GM21576 (cell line): Measurements from ENCODE around the gene SAMD7.

Source experiments
- ATAC-seq: cut with Tn5 transposase; IDR thresholded peaks from one replicate; pipeline ENCODE4 v1.9.1; 2021; ENCODE audit warnings: mild to moderate bottlenecking, moderate library complexity; ENCODE audit not compliant: unreplicated experiment

The SAMD7 gene, protein sequence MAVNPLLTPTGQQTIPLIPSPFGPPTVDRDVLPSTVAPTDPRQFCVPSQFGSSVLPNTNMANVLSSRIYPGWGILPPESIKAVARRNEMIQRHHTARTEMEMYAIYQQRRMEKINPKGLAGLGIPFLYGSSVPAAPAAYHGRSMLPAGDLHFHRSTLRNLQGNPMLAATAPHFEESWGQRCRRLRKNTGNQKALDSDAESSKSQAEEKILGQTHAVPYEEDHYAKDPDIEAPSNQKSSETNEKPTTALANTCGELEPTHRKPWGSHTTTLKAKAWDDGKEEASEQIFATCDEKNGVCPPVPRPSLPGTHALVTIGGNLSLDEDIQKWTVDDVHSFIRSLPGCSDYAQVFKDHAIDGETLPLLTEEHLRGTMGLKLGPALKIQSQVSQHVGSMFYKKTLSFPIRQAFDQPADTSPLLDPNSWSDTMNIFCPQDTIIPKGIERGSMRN

GRCh38 chr3:169911272-169911671, at the start of gene SAMD7:
Gene SAMD7 (plus strand): TSS chr3:169911572. CDS start chr3:169919499, 7,927 bp downstream.
- ATAC-seq = no peak

DNA sequence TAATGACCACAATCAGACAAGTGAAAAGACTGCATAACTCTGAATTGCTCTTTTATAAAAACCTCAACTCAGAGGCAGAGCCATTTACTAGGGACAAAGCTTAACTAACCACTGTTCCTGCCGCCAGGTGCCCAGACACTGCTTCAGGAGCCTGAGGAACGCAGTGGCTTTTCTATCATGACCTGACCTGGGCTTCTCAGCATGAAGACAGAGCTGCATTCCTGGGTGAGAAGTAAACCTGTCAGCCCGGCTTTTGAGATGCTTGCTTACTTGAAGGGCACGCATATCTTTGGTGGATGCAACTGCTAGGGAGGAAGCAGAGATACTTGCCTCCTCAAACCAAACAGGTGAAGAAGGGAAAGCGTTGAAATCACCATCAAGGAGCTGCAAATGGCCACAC, 49.5 kb upstream of the SAMD7 start:
- no peak for ATAC-seq

- ATAC-seq = peak; percentile 60
These were observed 47.9 kb upstream of the SAMD7 start for GRCh38 chr3:169863458-169863899.

DNA sequence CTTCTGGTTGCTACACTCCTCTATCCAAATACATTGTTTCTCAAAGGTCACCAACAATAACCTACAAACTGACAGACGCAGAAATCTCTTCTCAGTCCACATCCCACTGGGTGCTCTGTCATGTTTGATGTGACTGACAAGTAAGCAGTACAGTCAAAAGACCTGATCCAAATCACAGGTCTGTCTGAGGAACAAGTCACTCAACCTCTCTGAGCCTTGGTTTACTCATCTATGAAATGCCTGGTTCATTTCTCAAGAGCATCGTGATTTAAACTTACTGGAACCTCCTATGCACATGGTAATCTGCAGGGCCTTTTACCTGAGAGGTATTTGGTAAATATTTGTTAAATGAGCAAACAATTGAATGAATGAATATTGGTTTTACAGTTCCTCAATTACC, 47.1 kb upstream of the SAMD7 start:
- ATAC-seq = no peak

DNA sequence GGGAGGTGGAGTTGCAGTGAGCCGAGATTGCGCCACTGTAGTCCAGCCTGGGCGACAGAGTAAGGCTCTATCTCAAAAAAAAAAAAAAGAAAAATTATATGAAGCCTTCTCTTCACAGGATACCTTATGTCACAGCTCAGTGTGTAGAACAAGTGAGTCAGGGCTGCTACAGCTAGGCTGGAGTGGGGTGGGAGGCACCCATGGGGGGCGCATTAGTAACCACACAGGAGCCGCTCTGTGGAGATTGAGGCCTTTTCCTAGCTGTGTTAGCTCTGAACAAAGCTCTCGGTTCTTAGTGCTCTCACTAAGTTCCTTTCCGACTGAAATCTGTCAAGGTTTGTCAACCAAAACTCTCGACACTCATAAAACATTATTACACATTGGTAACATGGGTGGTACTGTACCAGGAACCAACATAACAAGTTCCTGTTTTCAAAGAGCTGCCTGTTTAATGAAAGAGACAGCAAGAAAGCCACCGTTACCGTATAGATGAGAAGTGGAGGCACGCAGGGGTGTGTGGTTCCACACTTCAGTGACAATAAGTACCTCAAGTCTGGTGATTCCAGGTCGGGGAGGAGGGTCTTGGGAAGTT, 46.1 kb upstream of the SAMD7 start:
- peak; percentile 46 for ATAC-seq

- no peak for ATAC-seq
These were observed 43.7 kb upstream of the SAMD7 start for GRCh38 chr3:169867584-169868210.

DNA sequence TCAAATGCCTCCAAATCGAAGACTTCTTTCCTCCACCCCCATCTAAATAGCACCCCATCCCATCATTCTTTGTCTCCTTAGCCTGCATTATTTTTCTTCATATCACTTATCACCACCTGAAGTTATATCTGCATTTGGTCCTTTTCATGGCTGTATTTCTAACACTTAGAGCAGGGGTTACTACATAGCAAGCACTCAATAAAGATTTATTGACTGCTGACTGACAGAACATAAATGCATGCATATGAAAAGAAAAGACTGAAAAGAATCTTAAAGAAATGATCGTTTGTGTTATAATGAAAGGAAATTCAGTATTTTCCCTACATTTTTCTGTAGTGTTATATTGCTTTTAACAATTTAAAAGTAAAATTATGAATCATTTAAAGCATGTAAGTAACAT, 43.0 kb upstream of the SAMD7 start:
- no peak for ATAC-seq

DNA sequence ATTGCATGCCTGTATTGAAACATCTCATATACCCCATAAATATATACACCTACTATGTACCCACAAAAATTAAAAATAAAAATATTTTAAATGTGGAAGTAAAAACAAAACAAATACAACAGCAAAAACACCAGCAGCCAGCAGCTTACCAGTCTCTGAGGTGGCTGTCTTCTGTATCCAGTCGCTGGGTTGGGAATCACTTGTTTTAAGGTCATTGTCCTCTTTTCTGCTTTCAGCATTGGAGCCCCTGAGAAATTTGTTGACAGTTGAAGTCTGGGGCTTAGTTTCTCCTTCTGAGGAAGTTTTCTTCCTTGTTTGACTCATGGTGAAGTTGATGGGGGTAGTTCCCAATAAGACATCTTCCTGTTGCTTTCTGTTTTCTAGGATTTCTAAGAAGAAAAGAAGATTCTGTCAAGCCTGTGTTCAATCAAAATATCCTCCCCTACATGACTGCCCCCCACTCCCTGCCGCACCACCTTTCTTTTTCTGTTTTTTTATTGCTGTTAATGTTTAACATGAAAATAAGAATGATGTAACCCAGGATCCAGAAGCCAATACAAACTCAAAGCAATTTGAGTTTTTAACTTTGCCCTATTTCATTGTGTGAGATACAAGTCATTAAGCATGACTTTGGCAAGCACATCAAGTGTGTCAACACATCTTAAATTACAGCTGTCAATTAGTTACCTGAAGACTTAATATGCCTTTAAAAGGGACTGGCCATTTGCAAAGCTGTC, 41.7 kb upstream of the SAMD7 start, which contains the start of gene LRRC31:
TSS of gene LRRC31 (minus strand) at position 452 of the 737 bp plus-strand sequence. CDS start at position 324, 128 bp downstream.
- ATAC-seq = no peak

- ATAC-seq = no peak
These were observed 40.1 kb upstream of the SAMD7 start for GRCh38 chr3:169871129-169871886.

DNA sequence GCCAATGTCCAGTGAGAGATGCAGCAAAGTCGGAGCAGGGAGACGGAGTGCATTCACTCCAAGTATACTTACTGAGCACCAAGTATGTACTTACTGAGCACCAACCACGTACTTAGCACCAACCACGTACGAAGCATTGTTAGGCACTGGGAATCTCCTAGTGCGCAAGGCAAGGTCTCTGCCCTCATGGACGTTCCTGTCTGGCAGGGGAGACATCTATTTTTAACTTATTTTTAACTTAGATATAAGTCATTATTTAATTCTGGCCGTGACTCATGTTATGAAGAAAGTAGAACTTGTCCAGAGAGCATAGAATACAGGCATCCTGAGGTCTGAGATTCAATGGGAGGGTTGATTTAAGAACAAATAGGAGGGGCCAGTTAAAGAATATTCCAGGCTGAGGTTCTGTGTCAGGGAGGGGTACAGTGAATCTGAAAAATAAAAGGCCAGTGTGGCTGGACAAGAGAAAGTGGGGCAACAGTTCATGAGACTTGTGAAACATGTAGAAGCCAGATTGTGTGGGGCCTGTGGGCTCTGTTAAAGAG, 32.3 kb upstream of the SAMD7 start:
- no peak for ATAC-seq

GRCh38 chr3:169879845-169880575, 31.4 kb upstream of the SAMD7 start:
- ATAC-seq = no peak

GRCh38 chr3:169880576-169881250, 30.7 kb upstream of the SAMD7 start:
- ATAC-seq = no peak

DNA sequence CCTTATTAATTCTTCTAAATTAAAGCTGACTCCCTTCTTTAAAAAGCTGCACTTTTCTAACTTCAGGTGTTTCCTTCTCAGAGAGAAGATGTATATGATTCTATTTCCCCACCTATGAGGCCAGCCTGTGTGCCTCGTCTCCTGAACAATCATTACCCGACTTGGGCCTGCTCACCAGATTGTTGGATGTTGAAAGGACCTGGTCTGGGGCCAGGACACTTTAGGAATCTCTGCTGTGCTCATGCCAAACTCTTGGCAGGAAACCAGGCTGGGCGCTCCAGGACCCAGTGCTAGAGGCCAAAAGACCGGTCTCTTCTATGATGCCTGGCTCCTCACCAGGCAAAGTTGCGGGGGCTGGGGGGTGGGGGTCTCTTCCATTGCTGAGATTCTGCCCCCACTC, 24.7 kb upstream of the SAMD7 start:
- no peak for ATAC-seq

- no peak for ATAC-seq
These were observed 19.5 kb upstream of the SAMD7 start for GRCh38 chr3:169891886-169892285.

DNA sequence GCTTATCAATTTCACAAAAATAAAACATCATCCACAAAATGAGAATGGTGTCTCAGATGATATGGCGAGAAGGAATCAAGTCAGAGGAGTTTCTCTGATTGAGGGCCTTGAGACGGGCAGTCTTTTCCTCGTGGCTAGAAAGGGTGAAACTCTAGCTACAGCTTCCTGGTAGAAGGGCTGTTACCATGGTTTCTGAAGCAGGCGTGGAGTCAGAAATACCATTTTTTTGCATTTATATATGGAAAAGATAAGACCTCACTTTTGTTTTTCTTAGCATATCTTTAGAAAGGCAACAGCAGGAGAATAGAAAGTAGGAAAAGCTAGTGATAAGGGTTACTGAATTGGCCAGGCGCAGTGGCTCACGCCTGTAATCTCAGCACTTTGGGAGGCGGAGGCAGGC, 17.3 kb upstream of the SAMD7 start:
- ATAC-seq = no peak

DNA sequence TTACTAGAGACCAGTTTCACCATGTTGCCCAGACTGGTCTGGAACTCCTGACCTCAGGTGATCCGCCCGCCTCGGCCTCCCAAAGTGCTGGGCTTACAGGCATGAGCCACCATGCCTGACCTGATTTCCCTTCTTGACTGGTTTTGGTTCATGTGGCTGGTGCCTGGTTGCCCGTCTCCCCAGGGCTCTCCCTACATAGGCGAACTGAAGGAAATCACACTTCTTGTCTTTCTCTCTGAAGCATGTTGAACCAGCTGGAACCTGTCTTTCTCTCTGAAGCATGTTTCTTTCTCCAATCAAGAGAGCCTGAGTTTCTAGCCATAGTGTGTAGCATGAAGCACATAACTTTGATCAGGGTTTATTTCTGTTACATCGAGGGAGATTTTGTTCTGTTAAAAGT, 16.3 kb upstream of the SAMD7 start:
- ATAC-seq = no peak

DNA sequence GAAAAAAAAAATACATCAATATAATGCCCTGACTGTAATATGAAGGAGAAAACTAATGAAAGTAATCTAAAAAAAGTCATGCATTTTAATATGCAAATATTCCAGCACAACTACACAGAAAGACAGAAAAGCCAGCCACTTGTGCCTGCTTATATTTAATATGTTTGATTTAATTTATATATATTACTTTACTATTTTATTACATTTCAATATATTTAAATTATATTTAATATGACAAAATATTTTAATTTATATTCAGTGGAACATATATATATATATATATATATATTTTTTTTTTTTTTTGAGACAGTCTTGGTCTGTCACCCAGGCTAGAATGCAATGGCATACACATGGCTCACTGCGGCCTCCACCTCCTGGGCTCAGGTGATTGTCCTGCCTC, 14.1 kb upstream of the SAMD7 start:
- ATAC-seq = no peak

- no peak for ATAC-seq
These were observed 9.9 kb upstream of the SAMD7 start for GRCh38 chr3:169901453-169901852.

- ATAC-seq = no peak
These were observed 6.0 kb upstream of the SAMD7 start for GRCh38 chr3:169905404-169905803.
